Liver (tissue), 3 donors: ENCODE data around the gene MALRD1.

Experiments used
- EGR1 ChIP-seq, 2 donors: IDR thresholded peaks; 2 replicates each; pipeline ENCODE4 v1.6.1; 2016 to 2018; ENCODE audit warnings: antibody characterized with exemption in 2 of 2, low read depth in 2 of 2
- FOXA1 ChIP-seq: IDR thresholded peaks from 2 replicates; pipeline ENCODE4 v1.6.1; 2016; ENCODE audit warnings: antibody characterized with exemption
- GABPA ChIP-seq, 2 donors: IDR thresholded peaks in 1 of 2; conservative IDR thresholded peaks in 1 of 2; 2 replicates each; pipeline ENCODE4 v1.6.1; 2016; ENCODE audit warnings: antibody characterized with exemption in 2 of 2, mild to moderate bottlenecking in 1 of 2, moderate library complexity in 1 of 2
- JUND ChIP-seq, 2 donors: IDR thresholded peaks; 2 replicates each; pipeline ENCODE4 v1.6.1; 2016; ENCODE audit warnings: antibody characterized with exemption in 2 of 2
- MAX ChIP-seq: IDR thresholded peaks from 2 replicates; pipeline ENCODE4 v1.6.1; 2016; ENCODE audit warnings: antibody characterized with exemption
- RAD21 ChIP-seq, 2 donors: IDR thresholded peaks; 2 replicates each; pipeline ENCODE4 v1.6.1; 2016; ENCODE audit warnings: antibody characterized with exemption in 2 of 2, mild to moderate bottlenecking in 2 of 2
- TAF1 ChIP-seq: conservative IDR thresholded peaks from 2 replicates; pipeline ENCODE4 v1.6.1; 2016; ENCODE audit warnings: antibody characterized with exemption, mild to moderate bottlenecking
- YY1 ChIP-seq: IDR thresholded peaks from 2 replicates; pipeline ENCODE4 v1.6.1; 2016; ENCODE audit warnings: antibody characterized with exemption, mild to moderate bottlenecking
- TF ChIP-seq, protein P1 (sequence below): fragments of 150-350 bp; IDR thresholded peaks from 2 replicates; pipeline ENCODE4 v1.5.1; 2017; ENCODE audit warnings: improper control_type of control experiment, low read depth, low read length; ENCODE audit not compliant: missing input control
- TF ChIP-seq, protein P2 (sequence below): IDR thresholded peaks from 2 replicates; pipeline ENCODE4 v1.6.1; 2016; ENCODE audit warnings: antibody characterized with exemption, mild to moderate bottlenecking
- donor health status: healthy.
- donor health status: healthy.

- TF ChIP-seq, protein P1, sequence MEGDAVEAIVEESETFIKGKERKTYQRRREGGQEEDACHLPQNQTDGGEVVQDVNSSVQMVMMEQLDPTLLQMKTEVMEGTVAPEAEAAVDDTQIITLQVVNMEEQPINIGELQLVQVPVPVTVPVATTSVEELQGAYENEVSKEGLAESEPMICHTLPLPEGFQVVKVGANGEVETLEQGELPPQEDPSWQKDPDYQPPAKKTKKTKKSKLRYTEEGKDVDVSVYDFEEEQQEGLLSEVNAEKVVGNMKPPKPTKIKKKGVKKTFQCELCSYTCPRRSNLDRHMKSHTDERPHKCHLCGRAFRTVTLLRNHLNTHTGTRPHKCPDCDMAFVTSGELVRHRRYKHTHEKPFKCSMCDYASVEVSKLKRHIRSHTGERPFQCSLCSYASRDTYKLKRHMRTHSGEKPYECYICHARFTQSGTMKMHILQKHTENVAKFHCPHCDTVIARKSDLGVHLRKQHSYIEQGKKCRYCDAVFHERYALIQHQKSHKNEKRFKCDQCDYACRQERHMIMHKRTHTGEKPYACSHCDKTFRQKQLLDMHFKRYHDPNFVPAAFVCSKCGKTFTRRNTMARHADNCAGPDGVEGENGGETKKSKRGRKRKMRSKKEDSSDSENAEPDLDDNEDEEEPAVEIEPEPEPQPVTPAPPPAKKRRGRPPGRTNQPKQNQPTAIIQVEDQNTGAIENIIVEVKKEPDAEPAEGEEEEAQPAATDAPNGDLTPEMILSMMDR, result no peak
- no peak for TF ChIP-seq EGR1 (IDR thresholded peaks at IDR 0.05; ENCODE audit: low read depth in 2 of 2)
- TF ChIP-seq JUND (IDR thresholded peaks at IDR 0.05), result no peak
- no peak for TF ChIP-seq GABPA (IDR thresholded peaks at IDR 0.05 in 1 of 2, conservative IDR thresholded peaks at IDR 0.05 in 1 of 2)
- no peak for TF ChIP-seq TAF1
- no peak for TF ChIP-seq MAX
- TF ChIP-seq RAD21 (IDR thresholded peaks at IDR 0.05), result no peak
- TF ChIP-seq FOXA1, result no peak
- no peak for TF ChIP-seq YY1
- TF ChIP-seq, protein P2, sequence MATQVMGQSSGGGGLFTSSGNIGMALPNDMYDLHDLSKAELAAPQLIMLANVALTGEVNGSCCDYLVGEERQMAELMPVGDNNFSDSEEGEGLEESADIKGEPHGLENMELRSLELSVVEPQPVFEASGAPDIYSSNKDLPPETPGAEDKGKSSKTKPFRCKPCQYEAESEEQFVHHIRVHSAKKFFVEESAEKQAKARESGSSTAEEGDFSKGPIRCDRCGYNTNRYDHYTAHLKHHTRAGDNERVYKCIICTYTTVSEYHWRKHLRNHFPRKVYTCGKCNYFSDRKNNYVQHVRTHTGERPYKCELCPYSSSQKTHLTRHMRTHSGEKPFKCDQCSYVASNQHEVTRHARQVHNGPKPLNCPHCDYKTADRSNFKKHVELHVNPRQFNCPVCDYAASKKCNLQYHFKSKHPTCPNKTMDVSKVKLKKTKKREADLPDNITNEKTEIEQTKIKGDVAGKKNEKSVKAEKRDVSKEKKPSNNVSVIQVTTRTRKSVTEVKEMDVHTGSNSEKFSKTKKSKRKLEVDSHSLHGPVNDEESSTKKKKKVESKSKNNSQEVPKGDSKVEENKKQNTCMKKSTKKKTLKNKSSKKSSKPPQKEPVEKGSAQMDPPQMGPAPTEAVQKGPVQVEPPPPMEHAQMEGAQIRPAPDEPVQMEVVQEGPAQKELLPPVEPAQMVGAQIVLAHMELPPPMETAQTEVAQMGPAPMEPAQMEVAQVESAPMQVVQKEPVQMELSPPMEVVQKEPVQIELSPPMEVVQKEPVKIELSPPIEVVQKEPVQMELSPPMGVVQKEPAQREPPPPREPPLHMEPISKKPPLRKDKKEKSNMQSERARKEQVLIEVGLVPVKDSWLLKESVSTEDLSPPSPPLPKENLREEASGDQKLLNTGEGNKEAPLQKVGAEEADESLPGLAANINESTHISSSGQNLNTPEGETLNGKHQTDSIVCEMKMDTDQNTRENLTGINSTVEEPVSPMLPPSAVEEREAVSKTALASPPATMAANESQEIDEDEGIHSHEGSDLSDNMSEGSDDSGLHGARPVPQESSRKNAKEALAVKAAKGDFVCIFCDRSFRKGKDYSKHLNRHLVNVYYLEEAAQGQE, result no peak
Measured at GRCh38 chr10:19031763-19032162, 16.8 kb upstream of the MALRD1 start.
